NB4 (cell line): Measurements from ENCODE around the gene NRL.

Experiments used
- POLR2A ChIP-seq: IDR thresholded peaks from 2 replicates; pipeline ENCODE4 v1.6.1; 2011; ENCODE audit warnings: mild to moderate bottlenecking; ENCODE audit not compliant: insufficient read length; ENCODE audit errors: extremely low read depth
- TF ChIP-seq, protein P1 (sequence below): IDR thresholded peaks from one replicate; pipeline ENCODE4 v1.5.1; 2012; ENCODE audit warnings: low read depth, low read length

DNA sequence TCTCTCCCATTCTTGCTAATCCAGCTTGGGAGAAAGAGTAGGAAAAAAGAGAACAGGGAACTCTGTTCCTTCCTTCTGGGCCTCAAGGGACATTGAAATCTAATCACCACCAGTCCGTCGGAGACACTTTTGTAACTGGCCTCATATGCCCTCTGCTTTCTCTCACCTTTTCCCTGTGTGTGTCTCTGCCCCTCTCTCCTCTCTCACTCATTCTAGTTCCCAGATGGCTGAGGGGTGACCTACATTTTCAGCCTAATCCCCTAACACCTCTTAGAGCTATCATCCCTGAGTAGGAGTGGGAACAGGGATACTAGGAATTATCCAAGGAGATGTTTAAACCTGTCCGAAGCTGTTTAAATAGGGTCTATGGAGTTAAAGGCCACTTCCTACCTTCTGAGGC, 29.5 kb downstream of the NRL start:
- TF ChIP-seq, protein P1, sequence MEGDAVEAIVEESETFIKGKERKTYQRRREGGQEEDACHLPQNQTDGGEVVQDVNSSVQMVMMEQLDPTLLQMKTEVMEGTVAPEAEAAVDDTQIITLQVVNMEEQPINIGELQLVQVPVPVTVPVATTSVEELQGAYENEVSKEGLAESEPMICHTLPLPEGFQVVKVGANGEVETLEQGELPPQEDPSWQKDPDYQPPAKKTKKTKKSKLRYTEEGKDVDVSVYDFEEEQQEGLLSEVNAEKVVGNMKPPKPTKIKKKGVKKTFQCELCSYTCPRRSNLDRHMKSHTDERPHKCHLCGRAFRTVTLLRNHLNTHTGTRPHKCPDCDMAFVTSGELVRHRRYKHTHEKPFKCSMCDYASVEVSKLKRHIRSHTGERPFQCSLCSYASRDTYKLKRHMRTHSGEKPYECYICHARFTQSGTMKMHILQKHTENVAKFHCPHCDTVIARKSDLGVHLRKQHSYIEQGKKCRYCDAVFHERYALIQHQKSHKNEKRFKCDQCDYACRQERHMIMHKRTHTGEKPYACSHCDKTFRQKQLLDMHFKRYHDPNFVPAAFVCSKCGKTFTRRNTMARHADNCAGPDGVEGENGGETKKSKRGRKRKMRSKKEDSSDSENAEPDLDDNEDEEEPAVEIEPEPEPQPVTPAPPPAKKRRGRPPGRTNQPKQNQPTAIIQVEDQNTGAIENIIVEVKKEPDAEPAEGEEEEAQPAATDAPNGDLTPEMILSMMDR, result no peak
- TF ChIP-seq POLR2A, result no peak
